Adrenal gland (tissue), 12 donors: ENCODE measurements around the gene WNT3. TPM values are rescaled to one million over a fixed set of nuclear protein-coding genes. Genes with fewer than 3 reads are reported as not detected.

Experiments used
- DNase-seq, 7 donors: peaks; one replicate each; pipeline ENCODE4 v3.0.0-alpha.2; 2019 to 2020
- H3K27ac ChIP-seq, 5 donors: fragments of 200-600 bp; sonication (generic) in 4 of 5; 1 replicate in 3 of 5; 2 replicates in 2 of 5; pipeline versions ENCODE4 v1.5.1 to v1.8.0; 2016 to 2020; ENCODE audit warnings: mild to moderate bottlenecking in 1 of 5
- H3K27me3 ChIP-seq: fragments of 200-600 bp; 2 replicates; pipeline ENCODE4 v1.8.0; 2021
- H3K36me3 ChIP-seq, 2 donors: fragments of 200-600 bp; replicated peaks in 1 of 2; 1 replicate in 1 of 2; 2 replicates in 1 of 2; pipeline versions ENCODE4 v1.5.1 to v1.8.0; 2018 to 2022
- H3K4me1 ChIP-seq, 2 donors: fragments of 200-600 bp; replicated peaks in 1 of 2; 1 replicate in 1 of 2; 2 replicates in 1 of 2; pipeline versions ENCODE4 v1.5.1 to v1.8.0; 2018 to 2021
- H3K4me3 ChIP-seq, 4 donors: fragments of 200-600 bp; sonication (generic) in 3 of 4; one replicate each; pipeline ENCODE4 v1.5.1; 2016 to 2018
- H3K9me3 ChIP-seq, 3 donors: fragments of 200-600 bp; sonication (generic) in 1 of 3; replicated peaks in 1 of 3; 1 replicate in 2 of 3; 2 replicates in 1 of 3; pipeline versions ENCODE4 v1.5.1 to v1.8.0; 2016 to 2021
- POLR2A ChIP-seq, 2 donors: fragments of 450-650 bp; IDR thresholded peaks; one replicate each; pipeline ENCODE4 v1.6.1; 2017; ENCODE audit warnings: antibody characterized with exemption in 2 of 2, mild to moderate bottlenecking in 2 of 2, moderate library complexity in 1 of 2
- WGBS, 4 donors: extraction: QIAGEN DNeasy Blood & Tissue Kit in 2 of 4; methylation state at CpG; one replicate each; pipeline versions ENCODE4 v1.1.5 to v1.1.7; 2013 to 2017; 5-methylcytosine and 5-hydroxymethylcytosine counted together
- intact Hi-C, 2 donors: fragments of 100-400 bp; cut with DNase I; formaldehyde crosslinking; loops; one replicate each; pipeline versions ENCODE4 v1.14.1 to v1.15.0; 2022 to 2023
- polyA plus RNA-seq, 3 donors: library from polyadenylated mRNA; stranded (reverse); fragments of 200-250 nt in 2 of 3; fragments of 350-450 nt in 1 of 3; fragmentation: Illumina TruSeq in 1 of 3; extraction: RNeasy Lipid Tissue Mini Kit (QIAGEN cat#74804) in 1 of 3; gene quantifications; one replicate each; pipeline ENCODE4 v1.2.3, GENCODE V29; 2013 to 2014
- total RNA-seq, 9 donors: library from RNA; depleted of rRNA in 4 of 9; stranded (reverse); fragments of >200 nt in 4 of 9; fragments of 120-200 nt in 1 of 9; fragmentation: NEBNext Ultra II Directional in 1 of 9; extraction: Animal tissue kit (Norgen Biotek cat#: 25700) in 1 of 9; gene quantifications; one replicate each; pipeline versions ENCODE4 v1.1.0 to v1.2.4, GENCODE V29; 2013 to 2023
- TF ChIP-seq, protein P1 (sequence below), 6 experiments: fragments of 450-650 bp in 4 of 6; fragments of 200-600 bp in 2 of 6; sonication (generic) in 1 of 6; IDR thresholded peaks; 1 replicate in 5 of 6; 2 replicates in 1 of 6; pipeline versions ENCODE4 v1.5.1 to v1.8.0; 2016 to 2021; ENCODE audit warnings: antibody characterized with exemption in 6 of 6, mild to moderate bottlenecking in 2 of 6, moderate library complexity in 1 of 6
- donor health status: healthy with polysubstance abuse.
- donor health status: Bipolar disorder and iron deficiency.
- donor health status: DM: yes; HTN: yes; CAD: no.
- donor health status: DM: no; HTN: no; CAD: no.
- donor health status: DM: no; HTN: no; CAD: no.
- donor health status: DM: yes; HTN: yes; CAD: no.

Gene WNT3
- total and polyA plus RNA-seq, 12 donors, result 0.16 to 1.1 (median 0.46) TPM; not detected in 2

DNA sequence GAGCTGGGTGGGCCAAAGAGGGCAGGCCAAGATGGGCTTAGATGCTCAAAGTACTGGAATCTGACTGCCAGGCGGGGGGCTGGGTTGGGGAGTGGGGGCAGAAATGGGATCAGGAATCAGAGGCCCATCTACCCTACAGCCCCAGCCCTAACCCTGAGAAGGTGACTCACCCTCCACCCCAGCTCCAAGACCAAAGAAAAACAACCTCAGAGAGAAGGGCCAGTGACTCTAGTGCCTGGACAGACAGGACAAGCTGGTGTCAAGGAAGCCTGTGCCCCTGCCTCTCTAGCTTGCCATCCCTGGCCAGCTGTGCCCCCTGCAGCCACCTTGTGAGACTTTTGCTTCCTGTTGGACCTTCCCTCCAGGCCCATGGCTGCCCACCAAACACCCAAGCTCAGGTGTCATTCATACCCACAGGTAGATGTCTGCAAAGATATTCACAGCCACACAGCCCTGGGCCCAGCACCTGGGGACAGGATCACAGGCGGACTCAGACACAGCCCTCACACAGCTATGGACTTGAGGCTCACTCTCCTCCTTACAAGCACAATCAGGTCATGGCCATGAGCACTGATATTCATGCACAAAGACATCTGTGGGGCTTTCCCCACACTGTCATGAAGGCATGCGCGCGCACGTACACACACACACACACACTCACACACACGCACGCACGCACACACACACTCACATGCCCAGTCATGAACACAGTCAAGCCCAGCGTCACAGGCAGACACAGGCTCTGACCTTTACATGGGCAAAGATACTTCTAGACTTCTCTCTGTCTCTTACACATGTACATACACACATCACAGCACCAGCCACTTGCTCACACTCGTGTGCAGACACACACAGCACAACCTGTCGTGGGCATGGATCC, 2.8 kb downstream of the WNT3 start:
- Histone ChIP-seq H3K9me3 (no peaks in the 10 kb centered on the region), H3K4me1 (peaks cover 8 to 14% of the 10 kb centered on the region in 2 donors), H3K36me3 (no peaks in the 10 kb centered on the region), H3K4me3 (no peak overlapping the region), H3K27me3 (peaks cover 40% of the 10 kb centered on the region), H3K27ac (no peak overlapping the region)
- no peak for TF ChIP-seq POLR2A (IDR thresholded peaks at IDR 0.05)
- TF ChIP-seq, protein P1, sequence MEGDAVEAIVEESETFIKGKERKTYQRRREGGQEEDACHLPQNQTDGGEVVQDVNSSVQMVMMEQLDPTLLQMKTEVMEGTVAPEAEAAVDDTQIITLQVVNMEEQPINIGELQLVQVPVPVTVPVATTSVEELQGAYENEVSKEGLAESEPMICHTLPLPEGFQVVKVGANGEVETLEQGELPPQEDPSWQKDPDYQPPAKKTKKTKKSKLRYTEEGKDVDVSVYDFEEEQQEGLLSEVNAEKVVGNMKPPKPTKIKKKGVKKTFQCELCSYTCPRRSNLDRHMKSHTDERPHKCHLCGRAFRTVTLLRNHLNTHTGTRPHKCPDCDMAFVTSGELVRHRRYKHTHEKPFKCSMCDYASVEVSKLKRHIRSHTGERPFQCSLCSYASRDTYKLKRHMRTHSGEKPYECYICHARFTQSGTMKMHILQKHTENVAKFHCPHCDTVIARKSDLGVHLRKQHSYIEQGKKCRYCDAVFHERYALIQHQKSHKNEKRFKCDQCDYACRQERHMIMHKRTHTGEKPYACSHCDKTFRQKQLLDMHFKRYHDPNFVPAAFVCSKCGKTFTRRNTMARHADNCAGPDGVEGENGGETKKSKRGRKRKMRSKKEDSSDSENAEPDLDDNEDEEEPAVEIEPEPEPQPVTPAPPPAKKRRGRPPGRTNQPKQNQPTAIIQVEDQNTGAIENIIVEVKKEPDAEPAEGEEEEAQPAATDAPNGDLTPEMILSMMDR (IDR thresholded peaks at IDR 0.05), result no peak
- 68 to 84% (median 78%) methylated on average over 10 to 12 of the region's 12 CpGs for WGBS, 4 donors
- intact Hi-C loops, result no loop called here
- no peak for DNase-seq

DNA sequence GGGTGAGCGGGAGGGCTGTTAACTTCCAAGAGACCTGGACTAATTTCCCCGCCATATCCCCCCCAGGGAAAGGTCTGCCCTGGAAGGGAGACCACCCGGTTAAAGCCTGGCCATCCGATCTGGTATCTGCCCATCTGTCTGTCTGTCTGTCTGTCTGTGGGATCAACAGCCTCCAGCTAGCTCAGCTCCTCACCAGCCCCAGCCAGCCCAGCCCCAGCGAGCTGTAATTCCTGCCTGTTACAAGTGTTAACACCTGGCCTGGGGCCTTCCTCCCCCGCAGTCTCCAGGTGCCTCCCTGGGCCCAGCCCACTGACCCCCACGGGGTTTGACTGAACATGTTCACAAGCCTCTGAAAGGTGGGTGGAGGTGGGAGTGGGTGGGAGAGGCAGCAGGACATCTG, 4.0 kb downstream of the WNT3 start:
- Histone ChIP-seq H3K27me3 (peaks cover 27% of the 10 kb centered on the region), H3K9me3 (no peaks in the 10 kb centered on the region)
- 73 to 75% (median 75%) methylated on average over 7 of the region's 7 CpGs for WGBS, 4 donors

DNA sequence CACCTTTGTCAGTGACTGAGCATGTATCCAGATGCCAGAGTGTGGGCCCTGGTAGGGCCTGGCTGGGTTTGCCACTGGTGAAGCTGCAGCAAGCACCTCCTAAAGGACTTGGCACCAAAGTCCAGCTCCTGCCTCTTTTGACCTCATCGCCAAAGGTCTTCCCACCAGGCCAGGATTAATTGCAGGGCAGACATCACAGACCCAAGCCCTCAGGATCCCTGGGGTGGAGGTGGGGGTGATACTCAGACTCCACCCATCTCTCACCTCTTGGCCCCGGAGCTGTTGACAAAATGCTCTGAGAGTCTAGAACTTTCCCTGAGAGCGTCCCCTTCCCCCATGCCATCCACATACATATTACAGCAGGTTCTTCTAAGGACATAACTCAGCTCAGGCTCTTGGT, 4.6 kb downstream of the WNT3 start:
- H3K36me3 ChIP-seq, result no peaks in the 10 kb centered on the region
- no peak overlapping the region for H3K4me3 ChIP-seq
- 77 to 88% (median 82%) methylated on average over 3 of the region's 3 CpGs for WGBS, 4 donors
- H3K9me3 ChIP-seq, result no peaks in the 10 kb centered on the region
- TF ChIP-seq POLR2A (IDR thresholded peaks at IDR 0.05), result no peak
- TF ChIP-seq, protein P1 (IDR thresholded peaks at IDR 0.05), result no peak
- intact Hi-C loops, result no loop called here
- peaks cover 8% of the 10 kb centered on the region in 2 donors for H3K4me1 ChIP-seq
- no peak overlapping the region for H3K27ac ChIP-seq
- H3K27me3 ChIP-seq, result peaks cover 22% of the 10 kb centered on the region
- no peak for DNase-seq

More for the DNA sequence above, 4.0 kb downstream of the WNT3 start:
- intact Hi-C loops, result no loop called here
- no peak for TF ChIP-seq POLR2A (IDR thresholded peaks at IDR 0.05)
- TF ChIP-seq, protein P1 (IDR thresholded peaks at IDR 0.05), result no peak
- no peak overlapping the region for H3K27ac ChIP-seq
- H3K4me1 ChIP-seq, result peaks cover 8 to 13% of the 10 kb centered on the region in 2 donors
- no peaks in the 10 kb centered on the region for H3K36me3 ChIP-seq
- no peak for DNase-seq
- H3K4me3 ChIP-seq, result no peak overlapping the region

DNA sequence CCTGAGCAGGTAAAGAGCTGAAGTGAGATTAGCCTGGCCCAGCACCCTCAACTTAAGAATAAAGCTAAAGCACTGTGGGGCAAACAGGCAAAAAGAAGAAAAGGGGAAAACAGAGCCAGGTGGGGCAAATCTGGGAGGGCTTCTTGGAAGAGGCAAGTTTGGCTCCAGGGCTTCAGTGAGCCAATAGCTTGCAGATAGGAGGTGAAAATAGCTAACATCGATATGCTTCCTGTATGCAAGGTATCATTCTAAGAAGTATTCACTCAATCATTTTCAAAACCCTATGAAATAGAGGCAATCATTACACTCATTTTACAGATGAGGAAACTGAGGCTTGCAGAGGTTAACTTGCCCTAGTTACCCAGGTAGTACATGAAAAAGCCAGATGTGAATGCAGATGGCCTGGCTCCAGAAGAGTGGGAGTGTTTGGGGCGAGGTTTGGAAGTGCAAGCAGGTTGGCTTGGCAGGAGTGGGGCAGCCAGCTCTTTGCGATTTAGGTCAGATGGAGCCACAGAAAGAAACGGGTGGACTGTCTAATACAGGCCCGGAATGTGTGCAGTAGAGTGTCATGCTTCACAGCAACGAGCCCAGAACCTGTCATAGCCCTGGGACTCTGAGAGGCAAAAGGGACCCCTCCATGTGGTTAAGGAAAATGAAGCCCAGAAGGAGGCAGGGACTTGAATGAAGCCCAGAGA, 5.7 kb downstream of the WNT3 start:
- intact Hi-C loops, result no loop called here
- Histone ChIP-seq H3K9me3 (no peaks in the 10 kb centered on the region), H3K4me3 (no peak overlapping the region), H3K4me1 (no peaks in the 10 kb centered on the region), H3K27ac (no peak overlapping the region), H3K36me3 (no peaks in the 10 kb centered on the region), H3K27me3 (peaks cover 12% of the 10 kb centered on the region)
- TF ChIP-seq, protein P1 (IDR thresholded peaks at IDR 0.05), result no peak
- TF ChIP-seq POLR2A (IDR thresholded peaks at IDR 0.05), result no peak
- WGBS, 4 donors, result 71 to 87% (median 80%) methylated on average over 6 of the region's 6 CpGs
- no peak for DNase-seq
